H1 (cell line): ENCODE data around the gene MAGI2. TPM values are rescaled to one million over a fixed set of nuclear protein-coding genes. Genes with fewer than 3 reads are reported as not detected.

ENCODE experiments used
- CTCF ChIA-PET: fragments of 300-600 bp; sonication (Branson Sonifier 250); formaldehyde crosslinking; loops from one replicate; lab custom pipeline; 2021; ENCODE audit not compliant: partially characterized antibody; lab: Charles Lee
- POLR2A ChIA-PET: fragments of 300-600 bp; sonication (Branson Sonifier 250); formaldehyde crosslinking; loops from one replicate; lab custom pipeline; 2021; ENCODE audit warnings: inconsistent platforms; ENCODE audit not compliant: partially characterized antibody; lab: Charles Lee
- DNase-seq, 2 experiments: peaks; one replicate each; pipeline versions ENCODE4 v3.0.0 to v3.0.0-alpha.2; 2010 to 2022; ENCODE audit warnings: low spot score in 2 of 2, low read depth in 1 of 2, mixed read lengths in 1 of 2
- FAIRE-seq: peaks from 2 replicates; lab custom pipeline; 2011; peaks lifted over from hg19 to GRCh38; lab: Jason Lieb, UNC
- H2AFZ ChIP-seq: 2 replicates; pipeline ENCODE4 v1.8.1; 2012; ENCODE audit warnings: low read length, inconsistent platforms
- H2AK5ac ChIP-seq: 2 replicates; pipeline ENCODE4 v1.6.1; 2013; ENCODE audit warnings: low read depth, low read length
- H2BK120ac ChIP-seq: replicated peaks from 2 replicates; pipeline ENCODE3; 2013; ENCODE audit warnings: low read depth, low read length, inconsistent platforms
- H2BK12ac ChIP-seq: 2 replicates; pipeline ENCODE4 v1.6.1; 2013; ENCODE audit warnings: low read depth, low read length
- H2BK15ac ChIP-seq: 2 replicates; pipeline ENCODE4 v1.6.1; 2013; ENCODE audit warnings: low read length
- H2BK20ac ChIP-seq: 2 replicates; pipeline ENCODE4 v1.6.1; 2013; ENCODE audit warnings: low read length
- H2BK5ac ChIP-seq: 2 replicates; pipeline ENCODE4 v1.6.1; 2013; ENCODE audit warnings: low read depth, low read length
- H3K14ac ChIP-seq: 2 replicates; pipeline ENCODE4 v1.6.1; 2013; ENCODE audit warnings: inconsistent platforms; ENCODE audit not compliant: insufficient read length
- H3K18ac ChIP-seq: 2 replicates; pipeline ENCODE4 v1.6.1; 2013; ENCODE audit warnings: low read length; ENCODE audit errors: extremely low read depth
- H3K23ac ChIP-seq: 2 replicates; pipeline ENCODE4 v1.6.1; 2013; ENCODE audit warnings: inconsistent platforms; ENCODE audit not compliant: insufficient read length
- H3K23me2 ChIP-seq: 2 replicates; pipeline ENCODE4 v1.6.1; 2013; ENCODE audit warnings: low read depth, low read length
- H3K27ac ChIP-seq: 2 replicates; pipeline ENCODE4 v1.6.1; 2011; ENCODE audit warnings: low read depth, low read length, inconsistent platforms
- H3K27me3 ChIP-seq, 4 experiments: replicated peaks in 1 of 4; 1 replicate in 1 of 4; 2 replicates in 3 of 4; pipeline versions ENCODE4 v1.6.1 to v1.8.1; 2011 to 2013; ENCODE audit warnings: low read length in 3 of 4, mild to moderate bottlenecking in 3 of 4, inconsistent platforms in 2 of 4, mixed read lengths in 2 of 4, moderate library complexity in 1 of 4; ENCODE audit not compliant: control insufficient read depth in 3 of 4, insufficient read depth in 3 of 4; ENCODE audit errors: extremely low read depth in 1 of 4
- H3K36me3 ChIP-seq, 4 experiments: 2 replicates each; pipeline versions ENCODE4 v1.6.1 to v1.8.1; 2011 to 2013; ENCODE audit warnings: mild to moderate bottlenecking in 4 of 4, low read length in 3 of 4, moderate library complexity in 2 of 4, control low read depth in 1 of 4, inconsistent platforms in 1 of 4; ENCODE audit not compliant: insufficient read depth in 4 of 4, control insufficient read depth in 2 of 4
- H3K4ac ChIP-seq: replicated peaks from 2 replicates; pipeline ENCODE3; 2013; ENCODE audit warnings: low read length, low read depth, mixed read lengths, inconsistent platforms; ENCODE audit not compliant: insufficient read length
- H3K4me1 ChIP-seq, 4 experiments: replicated peaks in 1 of 4; 1 replicate in 1 of 4; 2 replicates in 3 of 4; pipeline versions ENCODE4 v1.6.1 to v1.8.1; 2011 to 2013; ENCODE audit warnings: low read length in 3 of 4, inconsistent platforms in 2 of 4, mixed read lengths in 1 of 4; ENCODE audit not compliant: insufficient read depth in 4 of 4, control insufficient read depth in 3 of 4
- H3K4me2 ChIP-seq, 2 experiments: 2 replicates each; pipeline versions ENCODE4 v1.6.1 to v1.8.1; 2011 to 2013; ENCODE audit warnings: low read depth in 2 of 2, low read length in 2 of 2, control low read depth in 1 of 2, inconsistent platforms in 1 of 2, mild to moderate bottlenecking in 1 of 2; ENCODE audit not compliant: insufficient read depth in 1 of 2
- H3K4me3 ChIP-seq, 4 experiments: fragments of 200-600, 300-600 bp in 1 of 4; sonication (generic), shearing (Covaris generic), sonication (Bioruptor Twin) in 1 of 4; 2 replicates each; pipeline versions ENCODE4 v1.5.1 to v1.8.1; 2011 to 2016; ENCODE audit warnings: low read length in 4 of 4, low read depth in 3 of 4, control low read depth in 2 of 4, inconsistent platforms in 2 of 4, mild to moderate bottlenecking in 2 of 4, mixed read lengths in 1 of 4, moderate library complexity in 1 of 4; ENCODE audit not compliant: insufficient read depth in 2 of 4; ENCODE audit errors: extremely low read depth in 1 of 4
- H3K56ac ChIP-seq: replicated peaks from 2 replicates; pipeline ENCODE3; 2013; ENCODE audit warnings: low read depth, mild to moderate bottlenecking, mixed read lengths, low read length, inconsistent platforms; ENCODE audit not compliant: insufficient read length
- H3K79me1 ChIP-seq: 2 replicates; pipeline ENCODE4 v1.6.1; 2013; ENCODE audit warnings: low read depth, low read length, control low read depth
- H3K79me2 ChIP-seq, 2 experiments: 2 replicates each; pipeline versions ENCODE4 v1.6.1 to v1.8.1; 2012 to 2013; ENCODE audit warnings: low read length in 2 of 2, mild to moderate bottlenecking in 2 of 2, inconsistent platforms in 1 of 2; ENCODE audit not compliant: insufficient read depth in 2 of 2, control insufficient read depth in 1 of 2
- H3K9ac ChIP-seq, 4 experiments: replicated peaks in 1 of 4; 1 replicate in 1 of 4; 2 replicates in 3 of 4; pipeline versions ENCODE4 v1.6.1 to v1.8.1; 2011 to 2013; ENCODE audit warnings: low read depth in 3 of 4, low read length in 3 of 4, control low read depth in 2 of 4, mild to moderate bottlenecking in 2 of 4, moderate library complexity in 2 of 4, inconsistent platforms in 1 of 4; ENCODE audit errors: extremely low read depth in 1 of 4
- H3K9me3 ChIP-seq, 2 experiments: 2 replicates each; pipeline versions ENCODE4 v1.6.1 to v1.8.1; 2012 to 2013; ENCODE audit warnings: mild to moderate bottlenecking in 2 of 2, moderate library complexity in 2 of 2, control low read depth in 1 of 2, inconsistent platforms in 1 of 2, low read depth in 1 of 2, low read length in 1 of 2, mixed read lengths in 1 of 2; ENCODE audit not compliant: insufficient read depth in 2 of 2
- H4K20me1 ChIP-seq, 2 experiments: replicated peaks in 1 of 2; 2 replicates each; pipeline versions ENCODE3 to v1.8.1; 2011 to 2013; ENCODE audit warnings: inconsistent platforms in 2 of 2, low read length in 2 of 2, mild to moderate bottlenecking in 1 of 2; ENCODE audit not compliant: insufficient read depth in 2 of 2, control insufficient read depth in 1 of 2
- H4K5ac ChIP-seq: 2 replicates; pipeline ENCODE4 v1.6.1; 2013; ENCODE audit warnings: low read length, low read depth, mixed read lengths, inconsistent platforms; ENCODE audit not compliant: insufficient read length
- H4K8ac ChIP-seq: 2 replicates; pipeline ENCODE4 v1.8.0; 2013; ENCODE audit warnings: mild to moderate bottlenecking, moderate library complexity, low read length, inconsistent platforms; ENCODE audit not compliant: insufficient read depth; ENCODE audit errors: extremely low read depth
- H4K91ac ChIP-seq: replicated peaks from 2 replicates; pipeline ENCODE3; 2013; ENCODE audit warnings: low read length, mixed read lengths, inconsistent platforms; ENCODE audit not compliant: insufficient read length
- FOSL1 ChIP-seq: IDR thresholded peaks from 2 replicates; pipeline ENCODE4 v1.6.1; 2011; ENCODE audit warnings: mild to moderate bottlenecking, low read depth, low read length, moderate library complexity; ENCODE audit not compliant: insufficient read depth
- HDAC6 ChIP-seq: IDR thresholded peaks from one replicate; pipeline ENCODE4 v1.7.1; 2012; ENCODE audit warnings: low read depth, mild to moderate bottlenecking, inconsistent platforms, low read length, moderate library complexity
- RXRA ChIP-seq: IDR thresholded peaks from 2 replicates; pipeline ENCODE4 v1.6.1; 2011; ENCODE audit warnings: low read depth, mild to moderate bottlenecking, low read length, moderate library complexity; ENCODE audit not compliant: insufficient read depth
- WGBS, 2 experiments: shearing (Covaris generic) in 1 of 2; methylation state at CpG; one replicate each; pipeline versions ENCODE4 v1.1.6 to v1.1.7; 2013 to 2015; ENCODE audit warnings: low lambda C conversion rate in 2 of 2, mixed read lengths in 2 of 2, inconsistent platforms in 1 of 2, low coverage in 1 of 2, missing lambda C conversion rate in 1 of 2; ENCODE audit not compliant: insufficient replicate concordance in 2 of 2, insufficient coverage in 1 of 2, insufficient read length in 1 of 2; ENCODE audit errors: extremely low coverage in 1 of 2, missing lambda C conversion rate in 1 of 2; 5-methylcytosine and 5-hydroxymethylcytosine counted together
- polyA plus RNA-seq, 7 experiments: library from polyadenylated mRNA; depleted of rRNA in 3 of 7; stranded (reverse) in 5 of 7; unstranded in 2 of 7; fragments of >200 nt in 5 of 7; fragments of 200-250 nt in 2 of 7; gene quantifications; 1 replicate in 5 of 7; 2 replicates in 1 of 7; 4 replicates in 1 of 7; pipeline versions ENCODE4 v1.2.1 to v1.2.3, GENCODE V29; 2011 to 2013; ENCODE audit warnings: missing spikeins in 2 of 7, mixed read lengths in 2 of 7
- total RNA-seq: library from RNA; stranded (reverse); fragmentation: NEBNext Ultra II Directional; extraction: Animal tissue kit (Norgen Biotek cat#: 25700); gene quantifications from 2 replicates; pipeline ENCODE4 v1.2.1, GENCODE V29; 2021

Gene MAGI2
- total and polyA plus RNA-seq, 2 of the 8 experiments (the other 6 are each of a cell fraction or from before 2014, with no cell fraction given): 6.0 to 27.3 TPM

DNA sequence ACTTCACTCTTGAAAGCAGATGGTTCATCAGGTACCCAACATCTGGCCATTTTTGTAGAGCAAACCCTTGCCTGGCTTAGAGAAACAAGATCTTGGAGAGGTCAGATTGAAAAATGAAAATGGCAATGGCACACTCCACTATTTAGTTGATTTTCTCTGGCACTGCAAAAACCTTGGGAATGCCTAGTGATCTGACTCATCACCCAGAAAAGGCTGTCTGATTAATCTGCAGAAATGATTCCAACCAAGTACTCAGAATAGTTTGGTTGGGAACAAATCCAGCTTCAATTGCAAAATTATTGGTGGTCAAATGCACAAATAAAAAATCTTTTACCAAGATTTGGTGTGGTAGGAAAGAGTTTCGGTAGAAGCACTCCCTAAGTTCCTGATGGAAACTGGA, 1303.7 kb downstream of the MAGI2 start:
- TF ChIP-seq FOSL1 (no peak), HDAC6 (no peak), RXRA (no peak)
- TF ChIP-seq, all 59 proteins: peak for 0
- Histone ChIP-seq H3K23me2 (no peaks in the 10 kb centered on the region), H4K91ac (no peak overlapping the region), H2BK5ac (no peak overlapping the region), H3K4ac (no peak overlapping the region), H4K20me1 (no peaks in the 10 kb centered on the region), H2BK12ac (no peak overlapping the region), H2AFZ (no peak overlapping the region), H2BK20ac (no peak overlapping the region), H3K79me2 (no peaks in the 10 kb centered on the region), H3K23ac (no peak overlapping the region), H3K18ac (no peak overlapping the region), H3K9me3 (no peaks in the 10 kb centered on the region), H3K56ac (no peak overlapping the region), H3K9ac (no peak overlapping the region), H4K5ac (no peak overlapping the region), H2BK120ac (no peak overlapping the region), H3K27ac (no peak overlapping the region), H2BK15ac (no peak overlapping the region), H3K4me2 (no peak overlapping the region), H3K36me3 (no peaks in the 10 kb centered on the region; a peak in 2 of 8 replicates), H3K4me1 (no peaks in the 10 kb centered on the region), H4K8ac (no peak overlapping the region), H3K79me1 (no peaks in the 10 kb centered on the region), H2AK5ac (no peak overlapping the region), H3K14ac (no peak overlapping the region), H3K27me3 (no peaks in the 10 kb centered on the region), H3K4me3 (no peak overlapping the region)
- no peak for DNase-seq
- ChIA-PET POLR2A (interaction anchor here (0.9 to 1.3 kb wide), 2 partner anchors 8 to 10 kb away, joined by 3 read pairs; no protein-coding TSS in a partner anchor), CTCF (interaction anchor here (1.2 to 2.9 kb wide), 2 partner anchors 15 kb away, joined by 3 to 14 read pairs; no protein-coding TSS in a partner anchor)
- WGBS, 2 experiments: 78% methylated on average over 1 of the region's 1 CpG; no CpG with 5 or more reads in 1 of the 2 experiments
- FAIRE-seq: no peak
